LNCAP (cell line): Measurements from ENCODE around the gene RIPPLY3.

Experiments
- CTCF ChIP-seq: fragments of 450-650 bp; IDR thresholded peaks from 2 replicates; pipeline ENCODE4 v1.5.1; 2017; ENCODE audit warnings: mild to moderate bottlenecking

The RIPPLY3 gene

GRCh38 chr21:37028570-37028969, 22.1 kb downstream of the RIPPLY3 start:
- no peak for TF ChIP-seq CTCF

- TF ChIP-seq CTCF, result no peak
Observed at GRCh38 chr21:37030864-37031263, 24.4 kb downstream of the RIPPLY3 start.

- no peak for TF ChIP-seq CTCF
Observed at GRCh38 chr21:37032293-37032692, 25.8 kb downstream of the RIPPLY3 start.

GRCh38 chr21:37032877-37033471, 26.5 kb downstream of the RIPPLY3 start:
- no peak for TF ChIP-seq CTCF

- no peak for TF ChIP-seq CTCF
Observed at GRCh38 chr21:37036177-37036576, 29.7 kb downstream of the RIPPLY3 start.

- no peak for TF ChIP-seq CTCF
Observed at GRCh38 chr21:37039411-37040075, 33.0 kb downstream of the RIPPLY3 start.

GRCh38 chr21:37040212-37040611, 33.7 kb downstream of the RIPPLY3 start:
- no peak for TF ChIP-seq CTCF
